PC-9 (cell line): ENCODE data around the gene BCO2. TPM values are rescaled to one million over a fixed set of nuclear protein-coding genes. Genes with fewer than 3 reads are reported as not detected.

Source experiments
- BruUV-seq: library from RNA; stranded (reverse); fragments of 400-500 nt; replicated peaks from 2 replicates; lab custom pipeline; 2021; lab: Mats Ljungman, UMichigan
- CTCF ChIA-PET: fragments of 300-600 bp; sonication (Branson Sonifier 250); formaldehyde crosslinking; loops from one replicate; lab custom pipeline; 2022; ENCODE audit warnings: antibody characterized with exemption; lab: Charles Lee
- POLR2A ChIA-PET: fragments of 300-600 bp; sonication (Branson Sonifier 250); formaldehyde crosslinking; loops from one replicate; lab custom pipeline; 2022; ENCODE audit warnings: antibody characterized with exemption; ENCODE audit not compliant: unreplicated experiment; lab: Charles Lee
- DNase-seq, 2 experiments: peaks; one replicate each; pipeline versions ENCODE4 v3.0.0 to v3.0.0-alpha.2; 2015 to 2022; ENCODE audit warnings: mixed read lengths in 1 of 2
- H2AFZ ChIP-seq: fragments of 200-600 bp; sonication (generic); 2 replicates; pipeline ENCODE4 v1.8.1; 2017; ENCODE audit warnings: antibody characterized with exemption
- H3F3A ChIP-seq: fragments of 200-600 bp; sonication (generic); 2 replicates; pipeline ENCODE4 v1.8.1; 2017; ENCODE audit warnings: antibody characterized with exemption, mild to moderate bottlenecking, low read depth; ENCODE audit not compliant: insufficient read depth
- H3K27ac ChIP-seq: fragments of 200-600 bp; sonication (generic); 2 replicates; pipeline ENCODE4 v1.6.1; 2016; ENCODE audit warnings: mixed run types
- H3K27me3 ChIP-seq: fragments of 200-600 bp; sonication (generic); 2 replicates; pipeline ENCODE4 v1.6.1; 2016; ENCODE audit warnings: low read depth, mixed run types; ENCODE audit not compliant: insufficient read depth
- H3K36me3 ChIP-seq: fragments of 200-600 bp; sonication (generic); 2 replicates; pipeline ENCODE4 v1.6.1; 2016; ENCODE audit warnings: low read depth, mixed run types
- H3K4me1 ChIP-seq: fragments of 200-600 bp; sonication (generic); replicated peaks from 2 replicates; pipeline ENCODE4 v1.6.1; 2016; ENCODE audit warnings: mixed run types; ENCODE audit not compliant: insufficient read depth
- H3K4me2 ChIP-seq: fragments of 200-600 bp; sonication (generic); 2 replicates; pipeline ENCODE4 v1.6.1; 2017; ENCODE audit warnings: mixed run types
- H3K4me3 ChIP-seq: fragments of 200-600 bp; sonication (generic); 2 replicates; pipeline ENCODE4 v1.6.1; 2016; ENCODE audit warnings: mixed run types
- H3K79me2 ChIP-seq: fragments of 200-600 bp; sonication (generic); 2 replicates; pipeline ENCODE4 v1.6.1; 2017; ENCODE audit warnings: low read depth, mixed run types
- H3K9me2 ChIP-seq: fragments of 200-600 bp; sonication (generic); 2 replicates; pipeline ENCODE4 v1.8.1; 2017; ENCODE audit warnings: mild to moderate bottlenecking; ENCODE audit not compliant: insufficient read depth
- H3K9me3 ChIP-seq: fragments of 200-600 bp; sonication (generic); 2 replicates; pipeline ENCODE4 v1.8.1; 2016; ENCODE audit warnings: low read depth; ENCODE audit not compliant: insufficient read depth
- H4K20me1 ChIP-seq: fragments of 200-600 bp; sonication (generic); 2 replicates; pipeline ENCODE4 v1.8.1; 2017; ENCODE audit not compliant: insufficient read depth
- CTCF ChIP-seq: fragments of 200-600 bp; sonication (generic); conservative IDR thresholded peaks from 2 replicates; pipeline ENCODE4 v1.6.1; 2017; ENCODE audit warnings: mixed run types, antibody characterized with exemption, mild to moderate bottlenecking, moderate library complexity
- EZH2 ChIP-seq: fragments of 200-600 bp; sonication (generic); IDR thresholded peaks from 2 replicates; pipeline ENCODE4 v1.8.0; 2017; ENCODE audit warnings: antibody characterized with exemption, low read depth
- intact Hi-C: fragments of 100-400 bp; cut with micrococcal nuclease; formaldehyde crosslinking; loops from one replicate; pipeline ENCODE4 v1.10.0; 2022; ENCODE audit not compliant: unreplicated experiment
- total RNA-seq: library from RNA; stranded (reverse); gene quantifications from 2 replicates; pipeline ENCODE4 v1.2.3, GENCODE V29; 2021

Gene BCO2
- total RNA-seq, 1 experiment from 2014 or later, result 3.0 TPM

- no peaks in the 10 kb centered on the region for H3K36me3 ChIP-seq
- H3K27ac ChIP-seq, result no peak overlapping the region
- BruUV-seq, result no TSS peak
- CTCF ChIA-PET, result no interaction called here
- H4K20me1 ChIP-seq, result no peaks in the 10 kb centered on the region
- 0 out of 2 replicates have a peak, but pooled peaks cover 9% of the 10 kb centered on the region for H3F3A ChIP-seq
- no peaks in the 10 kb centered on the region for H3K9me3 ChIP-seq
- no peaks in the 10 kb centered on the region for H3K27me3 ChIP-seq
- intact Hi-C loops, result no loop called here
- peaks cover 9% of the 10 kb centered on the region for H3K4me1 ChIP-seq
- no peak overlapping the region for H2AFZ ChIP-seq
- no peak for TF ChIP-seq CTCF
- TF ChIP-seq EZH2, result no peak
- H3K4me3 ChIP-seq, result no peak overlapping the region
- H3K4me2 ChIP-seq, result no peak overlapping the region
- POLR2A ChIA-PET, result no interaction called here
- H3K9me2 ChIP-seq, result no peaks in the 10 kb centered on the region
- no peaks in the 10 kb centered on the region for H3K79me2 ChIP-seq
- no peak for DNase-seq
Observed at GRCh38 chr11:112210890-112211289, 35.6 kb downstream of the BCO2 start.

- Histone ChIP-seq H3K27ac (no peak overlapping the region), H4K20me1 (no peaks in the 10 kb centered on the region), H3F3A (0 out of 2 replicates have a peak, but pooled peaks cover 14% of the 10 kb centered on the region), H3K9me2 (no peaks in the 10 kb centered on the region), H3K36me3 (no peaks in the 10 kb centered on the region), H3K4me1 (peaks cover 16% of the 10 kb centered on the region), H3K4me3 (no peak overlapping the region), H2AFZ (no peak overlapping the region), H3K9me3 (no peaks in the 10 kb centered on the region), H3K79me2 (no peaks in the 10 kb centered on the region), H3K27me3 (no peaks in the 10 kb centered on the region), H3K4me2 (no peak overlapping the region)
- intact Hi-C loops, result no loop called here
- TF ChIP-seq EZH2, result no peak
- no peak for TF ChIP-seq CTCF
- ChIA-PET POLR2A (no interaction called here), CTCF (interaction anchor here (0.6 kb wide), 1 partner anchor 10 kb away, joined by 4 read pairs; no protein-coding TSS in a partner anchor)
- DNase-seq, result no peak
- no TSS peak for BruUV-seq
Observed at GRCh38 chr11:112211536-112211935, 36.2 kb downstream of the BCO2 start.

GRCh38 chr11:112212290-112212689 lies 37.0 kb downstream of the BCO2 start:
- H3K36me3 ChIP-seq, result no peaks in the 10 kb centered on the region
- H3K4me1 ChIP-seq, result peaks cover 19% of the 10 kb centered on the region
- no peak overlapping the region for H3K4me3 ChIP-seq
- ChIA-PET POLR2A (no interaction called here), CTCF (interaction anchor here (0.5 kb wide), 1 partner anchor 884 kb away, joined by 3 read pairs; no protein-coding TSS in a partner anchor)
- no TSS peak for BruUV-seq
- intact Hi-C loops, result no loop called here
- 0 out of 2 replicates have a peak, but pooled peaks cover 14% of the 10 kb centered on the region for H3F3A ChIP-seq
- no peak for TF ChIP-seq EZH2
- no peak for TF ChIP-seq CTCF
- no peak for DNase-seq
- H3K4me2 ChIP-seq, result no peak overlapping the region
- no peaks in the 10 kb centered on the region for H3K27me3 ChIP-seq
- no peaks in the 10 kb centered on the region for H3K9me3 ChIP-seq
- no peak overlapping the region for H2AFZ ChIP-seq
- no peaks in the 10 kb centered on the region for H3K79me2 ChIP-seq
- no peaks in the 10 kb centered on the region for H3K9me2 ChIP-seq
- H3K27ac ChIP-seq, result no peak overlapping the region
- no peaks in the 10 kb centered on the region for H4K20me1 ChIP-seq
